ENCODE results near the gene NINJ1. TPM values are rescaled to one million over a fixed set of nuclear protein-coding genes. Genes with fewer than 3 reads are reported as not detected.
"Not testable (repeated sequence)": the region's sequence is repeated elsewhere in the genome, so short reads cannot be mapped to it uniquely, and the experiment has no call there.

The NINJ1 gene
- total RNA-seq, 2 donors from 2014 or later, result 38.4 to 45.9 TPM

- peak; percentile 18 for DNase-seq
- ATAC-seq, result no peak
- intact Hi-C loops (cut with DNase I), result no loop called here
Observed at GRCh38 chr9:93112116-93112863, 21.8 kb downstream of the NINJ1 start.

DNA sequence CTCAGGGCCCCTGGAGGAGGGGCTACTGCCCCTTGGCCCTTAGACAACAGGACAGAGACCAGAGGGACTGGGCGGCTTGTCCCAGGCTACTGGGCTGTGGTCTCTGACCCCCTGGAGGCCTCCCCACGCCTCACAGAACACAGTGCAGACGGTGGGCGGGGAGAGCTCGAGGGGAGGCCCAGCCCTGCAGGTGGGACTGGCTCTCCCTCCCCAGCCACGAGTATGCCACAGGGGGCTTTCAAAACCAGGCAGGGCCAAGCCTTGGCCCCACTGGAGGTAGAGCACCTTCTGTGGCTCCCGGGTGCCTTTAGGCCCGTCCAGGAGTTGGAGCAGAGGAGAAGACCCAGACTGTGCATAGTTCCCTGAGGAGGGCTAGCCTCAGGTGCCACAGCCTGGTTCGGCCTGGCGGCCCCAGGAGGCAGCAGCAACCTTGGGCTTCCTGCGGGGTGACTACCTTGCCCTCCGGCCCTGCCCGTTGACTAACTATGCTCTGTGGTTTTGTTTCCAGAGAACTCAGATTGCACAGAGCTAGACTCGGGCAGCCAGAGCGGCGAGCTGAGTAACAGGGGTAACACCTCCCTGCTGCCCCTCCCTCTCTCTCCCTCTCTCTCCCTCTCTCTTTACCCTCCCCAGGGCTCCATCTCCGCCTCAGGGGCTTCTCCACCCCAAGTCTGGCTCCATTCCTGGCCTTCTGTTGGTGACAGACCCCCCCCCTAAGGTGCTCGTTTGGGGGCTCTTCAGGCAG is 22.5 kb downstream of the NINJ1 start:
- no peak for ATAC-seq
- intact Hi-C loops (cut with DNase I), result no loop called here
- DNase-seq, result peak; percentile 18

GRCh38 chr9:93111001-93111370 is 23.1 kb downstream of the NINJ1 start:
- DNase-seq, result peak; percentile 10

DNA sequence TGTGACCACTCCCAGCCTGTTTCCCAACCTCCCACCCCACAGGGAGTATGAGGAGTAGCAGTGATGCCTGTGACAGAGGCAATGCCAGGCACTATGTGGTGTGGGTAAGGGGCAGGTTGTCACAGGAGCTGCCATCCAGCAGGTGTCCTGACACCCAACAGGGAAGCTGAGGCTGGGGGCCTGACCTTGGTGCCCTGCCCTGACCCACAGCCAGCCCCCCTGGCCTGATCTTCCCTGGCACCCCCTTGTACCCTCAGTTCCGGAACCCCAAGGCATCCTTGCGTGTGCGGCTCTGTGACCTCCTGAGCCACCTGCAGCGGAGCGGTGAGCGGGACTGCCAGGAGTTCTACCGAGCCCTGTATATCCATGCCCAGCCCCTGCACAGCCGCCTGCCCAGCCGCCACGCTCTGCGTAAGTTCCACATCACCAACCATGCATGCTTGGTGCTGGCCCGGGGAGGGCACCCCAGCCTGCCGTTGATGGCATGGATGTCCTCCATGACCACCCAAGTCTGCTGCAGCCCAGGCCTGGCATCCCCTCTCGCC is 23.7 kb downstream of the NINJ1 start:
- ATAC-seq, result no peak
- intact Hi-C loops (cut with DNase I), result no loop called here
- peak; percentile 22 for DNase-seq

More at GRCh38 chr9:93111001-93111370, 23.1 kb downstream of the NINJ1 start:
- intact Hi-C loops (cut with DNase I), result no loop called here
- no peak for ATAC-seq

DNA sequence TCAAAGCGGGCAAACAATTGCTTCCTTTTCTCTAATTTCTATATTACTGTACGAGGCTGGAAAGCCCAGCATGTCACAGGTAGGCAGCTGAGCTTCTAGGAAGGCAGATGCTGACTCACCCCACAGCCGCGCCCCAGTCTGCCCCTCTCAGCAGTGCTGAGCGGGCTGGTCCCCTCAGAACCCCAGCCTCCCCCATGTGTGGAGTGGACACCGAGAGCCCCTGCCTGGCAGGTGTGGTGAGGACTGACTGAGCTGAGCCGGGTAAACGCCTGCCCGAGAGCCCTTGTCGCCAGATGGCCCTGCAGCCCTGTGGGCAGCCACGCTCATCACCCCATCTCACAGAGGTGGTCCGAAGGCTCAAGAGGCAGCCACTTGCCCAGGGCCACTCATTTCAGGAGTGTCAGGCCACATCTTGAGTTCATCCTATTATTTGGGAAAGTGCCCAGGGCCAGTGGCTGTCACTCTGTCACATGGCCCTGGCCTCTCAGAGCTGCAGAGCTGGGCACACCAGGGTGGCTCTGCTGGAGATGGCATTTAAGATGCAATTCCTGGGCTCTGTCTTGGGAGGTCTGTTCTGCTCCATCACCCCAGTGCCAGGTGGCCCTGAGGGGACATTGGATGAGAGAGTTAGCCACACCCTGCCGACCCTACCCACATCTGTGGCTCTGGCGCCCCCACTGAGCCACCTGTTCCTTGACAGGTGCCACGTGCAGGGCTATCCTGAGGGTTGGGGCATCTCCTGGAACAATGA is 25.6 kb downstream of the NINJ1 start:
- ATAC-seq, result no peak
- intact Hi-C loops (cut with DNase I), result no loop called here
- peak; percentile 18 for DNase-seq

- intact Hi-C loops (cut with DNase I), result no loop called here
- ATAC-seq (no peak), DNase-seq (peak; percentile 14)
Observed at GRCh38 chr9:93107825-93108161, 26.3 kb downstream of the NINJ1 start.

GRCh38 chr9:93107151-93107824 is 26.8 kb downstream of the NINJ1 start:
- DNase-seq, result peak; percentile 6

GRCh38 chr9:93105620-93106019 is 28.4 kb downstream of the NINJ1 start:
- ATAC-seq, result no peak
- intact Hi-C loops (cut with DNase I), result no loop called here

More at GRCh38 chr9:93107151-93107824, 26.8 kb downstream of the NINJ1 start:
- no peak for ATAC-seq
- intact Hi-C loops (cut with DNase I), result no loop called here

GRCh38 chr9:93101086-93101485 is 33.0 kb downstream of the NINJ1 start:
- DNase-seq; ATAC-seq; intact Hi-C loops (cut with DNase I): not testable (repeated sequence)

More at GRCh38 chr9:93105620-93106019, 28.4 kb downstream of the NINJ1 start:
- DNase-seq, result no peak

DNA sequence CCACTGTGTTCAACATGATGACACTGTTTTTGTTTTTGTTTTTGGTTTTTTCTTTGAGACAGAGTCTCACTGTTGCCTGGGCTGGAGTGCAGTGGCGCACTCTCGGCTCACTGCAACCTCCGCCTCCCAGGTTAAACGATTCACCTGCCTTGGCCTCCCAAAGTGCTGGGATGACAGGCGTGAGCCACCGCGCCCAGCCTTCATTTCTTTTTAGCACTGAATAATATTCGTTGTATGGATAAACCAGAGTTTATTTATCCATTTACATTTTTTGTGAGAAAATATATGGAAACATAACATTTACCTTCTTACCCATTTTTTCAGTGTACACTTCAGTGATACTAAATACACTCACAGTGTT is 33.8 kb downstream of the NINJ1 start:
- ATAC-seq (no peak), DNase-seq (no peak)
- intact Hi-C loops (cut with DNase I), result no loop called here

DNA sequence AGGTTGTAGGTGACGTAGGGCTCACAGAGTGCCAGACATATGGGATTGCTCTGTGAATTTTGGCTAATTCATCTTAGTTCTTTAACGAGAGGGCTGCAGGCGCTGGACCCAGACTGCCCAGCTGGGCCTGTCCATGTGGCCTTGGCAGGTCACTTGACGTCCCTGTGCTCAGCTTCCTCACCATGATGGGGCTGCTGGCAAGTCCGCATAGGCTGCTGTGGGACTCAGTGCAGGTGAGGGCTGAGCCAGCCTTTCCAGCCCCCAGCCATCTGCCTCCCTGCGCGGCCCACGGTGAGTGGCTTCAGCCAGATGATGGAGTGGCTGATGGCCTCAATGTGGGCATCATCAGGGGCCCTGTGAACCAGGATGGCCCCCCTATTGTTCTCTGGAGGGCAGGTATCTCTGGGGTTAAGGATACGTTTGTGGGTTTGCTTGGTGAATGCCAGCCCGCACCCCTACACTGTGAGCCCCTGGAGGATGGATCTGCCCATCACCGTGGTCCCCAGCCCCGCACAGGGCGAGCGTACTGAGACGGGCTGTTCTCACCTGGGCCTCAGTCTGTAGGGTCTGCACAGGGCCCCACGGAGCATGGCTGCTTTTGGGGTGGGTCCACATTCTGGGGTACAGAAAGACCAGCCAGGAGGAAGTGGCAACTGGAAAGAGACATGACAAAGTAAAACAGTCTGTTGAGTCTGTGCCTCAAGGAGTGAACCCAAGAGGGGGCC is 34.3 kb downstream of the NINJ1 start:
- ATAC-seq (no peak), DNase-seq (no peak)
- intact Hi-C loops (cut with DNase I), result no loop called here

- ATAC-seq, result peak; percentile 20 to 52
- DNase-seq, result peak; percentile 94
- intact Hi-C loops (cut with DNase I), result no loop called here
Observed at GRCh38 chr9:93098236-93098946, 35.7 kb downstream of the NINJ1 start.

DNA sequence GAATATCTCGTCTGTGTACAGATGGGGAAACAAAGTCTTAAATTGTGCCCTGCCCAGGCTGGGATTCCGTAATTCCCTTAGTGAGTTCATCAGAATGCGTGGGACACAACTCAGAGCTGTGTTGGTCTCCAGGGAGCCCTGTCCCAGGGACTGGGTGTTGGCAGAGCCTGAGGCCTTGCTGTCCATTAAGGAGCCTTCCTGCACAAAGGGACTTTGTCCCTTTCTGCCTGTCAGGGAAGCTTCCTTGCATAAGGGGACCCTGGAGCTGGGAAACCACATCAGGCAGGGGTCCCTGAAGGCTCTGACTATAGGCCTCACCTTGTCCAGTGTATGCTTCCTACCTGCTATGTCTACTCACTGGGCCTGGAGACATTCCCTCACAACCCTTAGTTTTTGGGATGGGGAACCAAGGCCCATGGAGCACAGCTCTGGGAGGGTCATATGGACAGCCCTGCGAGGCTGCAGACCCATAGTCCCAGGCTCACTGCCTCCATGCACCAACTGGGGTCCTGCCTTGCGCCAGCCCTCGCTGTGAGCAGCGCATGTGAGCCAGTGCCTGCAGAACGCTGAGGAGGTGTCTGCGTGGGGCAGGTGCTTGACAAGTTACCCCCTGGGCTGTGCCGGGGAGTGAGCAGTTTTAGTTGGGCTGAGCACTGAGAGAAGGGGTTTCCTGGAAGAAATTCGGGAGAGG is 36.4 kb downstream of the NINJ1 start:
- ATAC-seq, result no peak
- DNase-seq, result no peak
- intact Hi-C loops (cut with DNase I), result no loop called here

DNA sequence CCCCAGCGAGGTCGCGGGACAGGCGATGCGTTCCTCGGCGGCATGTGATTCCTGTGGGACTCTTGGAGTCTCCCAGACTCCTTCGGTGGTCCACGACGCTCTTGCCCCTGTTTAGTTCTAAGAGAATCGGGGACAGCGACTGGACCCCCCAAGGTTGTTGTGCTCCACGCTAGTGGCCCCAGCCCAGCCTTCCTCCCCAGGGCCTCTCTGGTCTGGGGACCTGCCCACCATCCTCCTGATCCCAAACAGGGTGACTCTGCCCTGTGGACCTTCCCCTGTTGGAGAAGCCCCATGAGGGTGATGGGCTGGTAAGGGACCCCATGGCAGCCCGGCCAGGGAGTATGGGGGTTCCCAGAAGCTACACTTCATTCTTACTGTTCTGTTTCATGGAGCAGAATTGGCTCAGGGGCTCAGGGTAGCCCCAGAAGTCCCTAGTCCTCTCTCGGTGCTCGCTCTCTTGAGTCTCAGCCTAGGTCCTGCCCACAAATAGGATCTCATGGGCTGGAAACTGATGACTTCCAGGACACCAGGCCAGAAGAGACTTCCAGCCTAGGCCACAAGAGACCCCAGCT is 37.2 kb downstream of the NINJ1 start:
- no peak for ATAC-seq
- intact Hi-C loops (cut with DNase I), result no loop called here
- no peak for DNase-seq

DNA sequence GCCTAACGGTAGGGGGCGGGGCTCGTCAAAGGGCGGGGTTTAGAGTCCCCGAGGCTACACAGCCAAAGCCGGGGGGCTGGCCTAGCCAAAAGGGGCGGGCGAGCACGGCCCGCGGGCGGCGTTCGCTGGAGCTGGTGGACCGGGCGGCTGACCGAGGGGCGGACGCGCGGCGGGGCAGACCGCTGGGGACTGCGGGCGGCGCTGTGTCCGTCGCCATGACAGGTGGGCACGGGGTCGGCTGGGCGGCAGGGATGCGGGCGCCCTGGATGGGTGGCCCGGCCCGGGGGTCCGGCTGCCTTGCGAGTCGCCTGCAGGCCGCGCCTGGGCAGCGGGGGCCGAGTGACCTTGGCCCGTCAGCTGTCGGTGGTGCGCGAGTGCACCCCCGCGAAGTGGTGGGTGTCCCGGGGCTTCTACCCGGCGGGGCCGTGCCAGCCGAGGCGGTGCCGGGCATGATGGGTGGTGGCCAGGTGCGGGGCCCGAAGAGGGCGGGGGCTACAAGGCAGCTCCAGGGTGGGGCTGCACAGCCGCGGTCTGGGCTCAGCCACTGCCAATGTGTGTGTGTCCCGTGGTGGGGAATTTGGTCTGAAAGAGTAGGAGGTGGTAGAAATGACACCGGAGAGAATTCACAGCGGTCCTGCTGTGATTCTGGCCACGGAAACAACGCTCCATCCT is 37.8 kb downstream of the NINJ1 start, which contains the start of gene CARD19:
CARD19 (plus strand) TSS at position 87 of the 672 bp plus-strand sequence; CDS start at position 216, 129 bp downstream.
- ATAC-seq (peak; percentile 15 to 16), DNase-seq (peak; percentile 64)
- intact Hi-C loops (cut with DNase I), result no loop called here

Data from left cardiac atrium (tissue), 4 donors.